Ascending aorta (tissue), 2 donors: ENCODE results near the gene RFTN1. TPM values are rescaled to one million over a fixed set of nuclear protein-coding genes. Genes with fewer than 3 reads are reported as not detected.

ENCODE experiments used
- DNase-seq, 2 donors: peaks; one replicate each; pipeline ENCODE4 v3.0.0-alpha.2; 2019; ENCODE audit warnings: low spot score in 2 of 2
- H3K27ac ChIP-seq, 2 donors: fragments of 200-600 bp; sonication (generic); one replicate each; pipeline ENCODE4 v1.5.1; 2016 to 2017; ENCODE audit warnings: mild to moderate bottlenecking in 1 of 2
- H3K27me3 ChIP-seq: fragments of 200-600 bp; sonication (generic); one replicate; pipeline ENCODE4 v1.5.1; 2017
- H3K36me3 ChIP-seq, 2 donors: fragments of 200-600 bp; sonication (generic); one replicate each; pipeline ENCODE4 v1.5.1; 2016
- H3K4me1 ChIP-seq, 2 donors: fragments of 200-600 bp; sonication (generic); one replicate each; pipeline ENCODE4 v1.5.1; 2016 to 2017; ENCODE audit warnings: mild to moderate bottlenecking in 1 of 2
- H3K4me3 ChIP-seq, 2 donors: fragments of 200-600 bp; sonication (generic); one replicate each; pipeline ENCODE4 v1.5.1; 2016 to 2017; ENCODE audit warnings: mild to moderate bottlenecking in 1 of 2
- H3K9me3 ChIP-seq, 2 donors: fragments of 200-600 bp; sonication (generic); one replicate each; pipeline ENCODE4 v1.5.1; 2016
- intact Hi-C: fragments of 100-400 bp; cut with DNase I; formaldehyde crosslinking; loops from one replicate; pipeline ENCODE4 v1.15.1; 2023
- total RNA-seq: library from RNA; depleted of rRNA; stranded (reverse); fragments of >200 nt; gene quantifications from one replicate; pipeline ENCODE4 v1.1.0, GENCODE V29; 2016
- TF ChIP-seq, protein P1 (sequence below), 3 experiments: fragments of 200-600 bp in 2 of 3; fragments of 450-650 bp in 1 of 3; sonication (generic) in 2 of 3; IDR thresholded peaks; one replicate each; pipeline ENCODE4 v1.5.1; 2016 to 2019; ENCODE audit warnings: antibody characterized with exemption in 3 of 3, mild to moderate bottlenecking in 1 of 3, moderate library complexity in 1 of 3

RFTN1 gene
- total RNA-seq, 1 donor from 2014 or later: 72.6 TPM

DNA sequence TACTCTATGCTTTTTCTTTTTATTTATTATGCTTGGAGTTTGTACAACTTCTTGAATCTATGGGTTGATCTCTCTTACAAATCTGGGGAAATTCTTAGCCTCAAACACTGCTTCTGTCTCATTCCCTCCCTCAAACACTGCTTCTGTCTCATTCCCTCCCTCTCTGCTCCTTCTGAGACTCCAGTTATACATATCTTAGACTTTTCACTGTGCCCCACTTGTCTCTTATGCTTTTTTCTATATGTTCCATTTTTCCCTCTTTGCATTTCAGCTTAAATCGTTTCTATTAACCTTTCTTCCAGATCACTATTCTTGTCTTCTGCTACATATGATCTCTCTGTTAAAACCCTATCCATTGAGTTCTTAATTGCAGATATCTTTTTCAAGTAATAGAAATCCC lies 50.4 kb downstream of the RFTN1 start:
- DNase-seq: no peak
- Histone ChIP-seq H3K27me3 (no peaks in the 10 kb centered on the region), H3K9me3 (no peaks in the 10 kb centered on the region), H3K27ac (peak overlapping the region in 1 of 2 donors; percentile 9), H3K36me3 (no peaks in the 10 kb centered on the region), H3K4me1 (peaks cover 10 to 36% of the 10 kb centered on the region in 2 donors), H3K4me3 (no peak overlapping the region)
- intact Hi-C loops: no loop called here
- TF ChIP-seq, protein P1, sequence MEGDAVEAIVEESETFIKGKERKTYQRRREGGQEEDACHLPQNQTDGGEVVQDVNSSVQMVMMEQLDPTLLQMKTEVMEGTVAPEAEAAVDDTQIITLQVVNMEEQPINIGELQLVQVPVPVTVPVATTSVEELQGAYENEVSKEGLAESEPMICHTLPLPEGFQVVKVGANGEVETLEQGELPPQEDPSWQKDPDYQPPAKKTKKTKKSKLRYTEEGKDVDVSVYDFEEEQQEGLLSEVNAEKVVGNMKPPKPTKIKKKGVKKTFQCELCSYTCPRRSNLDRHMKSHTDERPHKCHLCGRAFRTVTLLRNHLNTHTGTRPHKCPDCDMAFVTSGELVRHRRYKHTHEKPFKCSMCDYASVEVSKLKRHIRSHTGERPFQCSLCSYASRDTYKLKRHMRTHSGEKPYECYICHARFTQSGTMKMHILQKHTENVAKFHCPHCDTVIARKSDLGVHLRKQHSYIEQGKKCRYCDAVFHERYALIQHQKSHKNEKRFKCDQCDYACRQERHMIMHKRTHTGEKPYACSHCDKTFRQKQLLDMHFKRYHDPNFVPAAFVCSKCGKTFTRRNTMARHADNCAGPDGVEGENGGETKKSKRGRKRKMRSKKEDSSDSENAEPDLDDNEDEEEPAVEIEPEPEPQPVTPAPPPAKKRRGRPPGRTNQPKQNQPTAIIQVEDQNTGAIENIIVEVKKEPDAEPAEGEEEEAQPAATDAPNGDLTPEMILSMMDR (IDR thresholded peaks at IDR 0.05): no peak

DNA sequence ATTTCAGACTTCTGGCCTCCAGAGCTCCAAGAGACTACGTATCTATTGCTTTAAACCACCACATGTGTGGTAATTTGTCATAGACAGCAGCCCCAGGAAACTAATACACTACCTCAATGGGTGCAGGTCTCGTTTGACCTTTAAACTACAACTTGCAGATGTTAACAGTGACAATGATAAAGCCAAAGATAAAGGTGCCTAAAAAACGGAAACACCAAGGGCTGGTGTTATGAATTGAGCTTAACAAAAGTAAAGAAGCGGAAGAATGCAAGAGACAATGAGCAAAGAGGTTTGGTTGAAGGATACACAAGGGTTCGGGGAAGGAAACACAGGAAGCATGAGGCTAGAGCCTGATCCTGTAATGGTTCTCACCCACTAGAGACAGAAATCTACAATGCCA lies 50.8 kb downstream of the RFTN1 start:
- Histone ChIP-seq H3K36me3 (no peaks in the 10 kb centered on the region), H3K27ac (peak overlapping the region in 1 of 2 donors; percentile 9), H3K4me3 (no peak overlapping the region), H3K4me1 (peaks cover 6 to 34% of the 10 kb centered on the region in 2 donors), H3K9me3 (no peaks in the 10 kb centered on the region), H3K27me3 (no peaks in the 10 kb centered on the region)
- TF ChIP-seq, protein P1 (IDR thresholded peaks at IDR 0.05): no peak
- DNase-seq: no peak
- intact Hi-C loops: no loop called here

DNA sequence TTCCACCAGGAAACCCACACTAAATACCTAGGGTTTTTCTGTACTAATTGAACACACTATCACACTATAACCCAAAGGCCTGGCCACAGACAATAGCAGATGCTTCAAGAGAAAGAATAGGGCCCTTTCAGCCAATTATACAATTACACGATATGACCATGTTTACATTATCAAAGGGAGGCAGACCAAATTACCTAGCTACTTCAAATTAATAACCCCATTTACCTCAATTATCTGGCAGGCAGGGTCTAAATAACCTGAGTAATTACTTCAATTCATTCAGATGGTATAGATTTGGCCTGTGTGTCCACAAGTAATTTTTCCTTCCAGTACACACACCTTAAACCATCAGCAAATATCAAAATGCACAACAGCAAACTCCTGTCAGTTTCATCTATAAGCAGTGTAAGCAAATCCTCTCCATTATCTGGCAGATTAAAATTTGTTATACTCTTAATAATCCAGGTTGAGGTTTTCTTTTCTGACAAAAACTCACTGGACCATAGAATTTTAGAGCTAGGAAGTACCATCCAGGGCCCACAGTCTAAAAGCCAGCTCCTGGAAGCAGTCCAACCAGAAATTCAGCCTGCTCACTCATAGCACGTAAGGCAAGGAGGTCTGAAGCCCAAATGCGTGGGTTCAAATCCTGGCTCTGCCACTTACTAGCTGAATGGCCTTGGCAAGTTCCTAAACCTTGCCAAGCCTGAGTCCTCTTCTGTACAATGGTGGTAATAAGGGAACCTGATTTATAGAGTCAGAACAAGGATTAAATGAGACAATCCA lies 51.8 kb downstream of the RFTN1 start:
- no peak for DNase-seq
- peaks cover 6 to 30% of the 10 kb centered on the region in 2 donors for H3K4me1 ChIP-seq
- no peak overlapping the region for H3K27ac ChIP-seq
- intact Hi-C loops: no loop called here
- no peaks in the 10 kb centered on the region for H3K27me3 ChIP-seq
- TF ChIP-seq, protein P1 (IDR thresholded peaks at IDR 0.05): no peak
- no peaks in the 10 kb centered on the region for H3K36me3 ChIP-seq
- no peaks in the 10 kb centered on the region for H3K9me3 ChIP-seq
- H3K4me3 ChIP-seq: no peak overlapping the region

DNA sequence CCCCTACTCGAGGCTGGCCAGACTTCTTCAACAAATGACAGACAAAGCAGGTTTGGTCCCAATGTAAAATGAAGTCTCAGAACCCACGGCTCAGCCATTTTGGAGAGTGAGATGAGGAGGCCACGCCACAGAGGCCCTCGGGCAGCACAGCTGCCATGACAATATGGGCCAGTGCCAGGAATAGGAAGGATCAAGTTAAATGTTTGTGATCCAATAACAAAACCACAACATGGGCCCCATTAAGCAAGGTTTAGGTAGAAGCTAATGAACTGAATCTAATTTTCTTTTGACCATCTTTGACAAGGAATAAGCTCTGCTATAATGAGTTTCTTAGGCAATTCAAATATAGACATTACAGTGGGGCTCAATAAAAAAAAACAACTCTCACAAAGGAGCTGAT lies 52.6 kb downstream of the RFTN1 start:
- Histone ChIP-seq H3K4me3 (no peak overlapping the region), H3K27me3 (no peaks in the 10 kb centered on the region), H3K4me1 (peaks cover 6 to 27% of the 10 kb centered on the region in 2 donors), H3K9me3 (no peaks in the 10 kb centered on the region), H3K36me3 (no peaks in the 10 kb centered on the region), H3K27ac (peak overlapping the region in 1 of 2 donors; percentile 3)
- TF ChIP-seq, protein P1 (IDR thresholded peaks at IDR 0.05): no peak
- no peak for DNase-seq
- intact Hi-C loops: no loop called here

DNA sequence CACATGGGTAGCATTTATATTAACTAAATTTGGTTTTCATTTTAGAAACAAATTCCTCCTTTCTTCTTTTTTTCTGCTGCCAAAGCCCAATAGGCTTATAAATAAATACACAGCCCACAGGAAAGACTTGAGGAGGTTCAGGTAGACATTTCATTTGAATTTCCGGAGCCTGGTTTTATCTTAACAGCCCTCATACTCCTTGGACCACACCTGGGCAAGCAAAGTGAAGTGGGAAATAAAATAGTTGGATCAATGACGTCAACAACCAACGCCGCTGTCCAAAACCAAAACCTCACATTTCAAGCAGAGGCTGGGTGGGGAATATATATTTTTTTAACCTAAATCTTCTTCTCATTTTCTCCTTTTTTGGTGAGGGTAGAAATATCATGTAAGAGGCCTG lies 53.2 kb downstream of the RFTN1 start:
- DNase-seq: no peak
- TF ChIP-seq, protein P1 (IDR thresholded peaks at IDR 0.05): no peak
- Histone ChIP-seq H3K36me3 (no peaks in the 10 kb centered on the region), H3K4me3 (no peak overlapping the region), H3K4me1 (peaks cover 6 to 27% of the 10 kb centered on the region in 2 donors), H3K9me3 (no peaks in the 10 kb centered on the region), H3K27ac (peak overlapping the region in 1 of 2 donors; percentile 3), H3K27me3 (no peaks in the 10 kb centered on the region)
- intact Hi-C loops: no loop called here
